Stimulated activated CD4-positive, alpha-beta T cell treated with anti-CD3 and anti-CD28 coated beads, Interleukin-1b, Interleukin-23, amount 100 ng/mL, for 1 hour (primary cell): ENCODE measurements around the gene PAPPA.

ENCODE experiments used
- DNase-seq, 2 donors: peaks; one replicate each; pipeline ENCODE4 v3.0.0-alpha.2; 2020; ENCODE audit warnings: low read depth in 2 of 2

Gene PAPPA

DNA sequence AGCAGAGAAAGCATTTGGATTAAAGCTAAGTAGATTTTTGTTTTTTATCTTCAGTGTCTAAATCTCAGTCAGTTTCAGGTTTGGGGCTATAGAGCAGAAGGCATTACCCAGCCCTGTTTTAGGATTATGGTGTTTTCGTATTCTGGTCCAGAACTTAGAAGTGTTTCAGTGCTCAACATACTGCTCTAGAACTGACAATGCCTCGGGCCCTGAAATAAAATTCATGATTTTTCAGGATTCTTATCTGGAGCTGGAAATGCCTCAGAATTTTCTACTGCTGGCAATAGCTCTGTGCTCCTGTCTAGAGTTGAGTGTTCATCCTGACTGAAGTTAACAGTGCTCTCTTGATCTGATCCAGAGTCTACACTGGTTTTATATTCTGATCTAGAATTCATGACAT, 163.9 kb downstream of the PAPPA start:
- DNase-seq, result no peak

DNA sequence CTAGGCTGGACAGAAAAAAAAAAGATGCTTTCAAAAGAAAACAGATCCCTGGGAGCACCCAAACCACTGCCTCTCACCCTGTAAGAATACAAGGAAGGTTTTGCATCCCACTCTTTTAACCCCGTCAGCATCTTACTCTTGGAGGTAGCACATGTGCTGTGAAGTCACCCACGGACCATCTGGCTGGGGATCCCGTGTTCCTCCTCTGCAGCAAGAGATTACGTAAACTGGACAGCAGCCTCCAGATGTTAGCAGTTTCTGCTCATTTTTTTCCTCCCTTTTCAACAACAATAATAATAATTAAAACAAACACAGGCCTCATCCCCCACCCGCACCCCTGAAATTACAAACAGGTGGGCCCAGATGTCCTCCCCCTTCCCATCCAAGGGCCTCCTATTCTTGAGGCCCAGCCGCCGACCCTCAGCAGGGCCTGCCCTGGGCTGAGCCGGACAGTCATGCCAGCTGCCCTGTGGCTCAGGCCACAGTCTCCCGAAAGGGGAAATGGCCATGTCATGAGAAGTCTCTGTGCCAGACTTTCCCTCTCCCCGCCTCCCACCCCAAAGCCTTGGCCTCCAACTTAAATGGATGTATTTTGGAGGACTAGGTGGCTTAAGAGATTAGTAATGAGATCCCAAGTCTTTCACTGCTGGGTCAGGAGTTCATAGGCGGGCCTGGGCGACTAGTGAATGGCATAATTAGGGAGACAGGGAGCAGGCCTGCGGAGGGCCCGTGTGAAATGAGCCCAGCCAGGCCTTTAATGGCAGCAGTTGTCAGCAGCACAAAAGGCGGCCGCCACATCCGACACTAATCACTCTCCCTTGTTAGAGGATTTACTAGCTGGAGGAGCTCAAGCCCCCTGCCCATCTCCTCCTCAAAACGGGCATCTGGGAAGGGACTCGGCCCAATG, 165.1 kb downstream of the PAPPA start:
- DNase-seq, result no peak

GRCh38 chr9:116319480-116319879, 165.9 kb downstream of the PAPPA start:
- no peak for DNase-seq

GRCh38 chr9:116320290-116320689, 166.7 kb downstream of the PAPPA start:
- DNase-seq, result no peak

GRCh38 chr9:116322521-116322920, 168.9 kb downstream of the PAPPA start:
- DNase-seq, result no peak

GRCh38 chr9:116323012-116323411, 169.4 kb downstream of the PAPPA start:
- no peak for DNase-seq

DNA sequence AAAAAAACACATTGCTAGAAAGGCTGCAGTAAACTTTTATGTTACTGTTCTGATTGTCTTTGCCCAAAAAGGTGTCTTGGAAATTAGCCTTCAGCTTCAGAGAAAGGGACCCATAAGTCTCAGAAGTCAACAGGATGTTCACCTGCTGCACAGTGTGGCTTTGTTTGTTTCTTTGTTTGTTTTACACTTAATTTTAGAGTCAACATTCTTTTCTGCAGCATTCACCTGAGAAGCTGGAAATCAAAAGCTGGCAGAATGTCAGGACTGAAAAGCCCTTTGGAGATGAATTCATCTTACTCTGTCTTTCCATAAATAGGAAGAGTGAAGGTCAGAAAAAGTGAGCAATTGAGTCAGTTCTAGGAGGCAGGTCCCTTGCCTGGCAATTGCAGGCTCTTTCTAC, 170.0 kb downstream of the PAPPA start:
- DNase-seq, result no peak

GRCh38 chr9:116325924-116326323, 172.3 kb downstream of the PAPPA start:
- no peak for DNase-seq

- no peak for DNase-seq
Observed at GRCh38 chr9:116327701-116328405, 174.3 kb downstream of the PAPPA start.

DNA sequence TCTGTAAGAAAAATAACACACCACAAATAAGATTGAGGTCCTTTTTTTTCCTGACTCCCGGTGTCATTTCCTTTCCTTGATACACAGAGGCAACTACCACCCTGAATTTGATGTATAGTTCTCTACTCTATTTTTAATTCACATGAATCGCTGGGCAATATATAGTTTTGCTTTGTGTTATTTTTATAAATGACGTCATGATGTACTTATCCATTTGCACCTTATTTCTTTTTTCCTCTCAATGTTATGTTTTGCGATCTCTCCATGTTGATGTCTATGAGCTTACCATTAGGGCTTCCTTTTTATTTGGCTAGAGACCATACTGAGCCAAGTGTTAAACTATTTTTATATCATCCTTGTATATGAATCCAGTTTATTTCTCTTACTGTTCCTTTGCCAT, 175.9 kb downstream of the PAPPA start:
- no peak for DNase-seq

GRCh38 chr9:116331241-116331640, 177.7 kb downstream of the PAPPA start:
- no peak for DNase-seq

DNA sequence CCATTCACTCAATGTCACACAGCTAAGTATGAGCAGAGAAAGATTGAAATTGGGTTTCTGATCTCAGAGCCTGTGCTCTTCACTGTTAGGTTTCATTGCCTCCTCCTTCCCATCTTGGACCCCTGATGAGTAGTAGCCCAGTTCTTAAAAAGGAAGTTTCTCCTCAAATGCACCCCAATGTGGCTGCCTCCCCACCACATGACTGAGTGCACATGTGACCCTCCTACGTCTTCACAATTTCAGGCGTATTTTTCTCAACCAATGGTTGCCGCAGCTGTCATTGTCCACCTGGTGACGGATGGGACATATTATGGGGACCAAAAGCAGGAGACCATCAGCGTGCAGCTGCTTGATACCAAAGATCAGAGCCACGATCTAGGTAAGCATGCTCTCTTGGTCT, 178.5 kb downstream of the PAPPA start:
- DNase-seq, result no peak

DNA sequence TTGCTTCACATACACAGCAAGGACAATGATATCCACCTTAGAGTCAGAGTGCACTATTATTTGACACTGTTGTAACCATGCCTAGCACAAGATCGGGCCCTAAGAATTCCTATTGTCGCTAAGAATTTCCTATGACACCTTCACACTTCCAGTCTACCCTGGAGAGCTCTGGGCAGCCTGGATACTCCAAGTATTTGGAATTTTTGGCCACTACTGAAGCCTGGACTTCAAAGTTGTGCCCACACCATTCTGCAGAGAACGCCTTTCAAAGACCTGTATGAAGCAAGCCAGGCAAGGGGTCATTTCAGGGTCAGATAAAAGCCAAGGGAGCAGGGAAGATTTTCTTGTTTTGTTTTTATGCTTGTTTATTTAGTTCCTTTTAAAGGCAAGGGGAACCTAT, 179.7 kb downstream of the PAPPA start:
- no peak for DNase-seq

DNA sequence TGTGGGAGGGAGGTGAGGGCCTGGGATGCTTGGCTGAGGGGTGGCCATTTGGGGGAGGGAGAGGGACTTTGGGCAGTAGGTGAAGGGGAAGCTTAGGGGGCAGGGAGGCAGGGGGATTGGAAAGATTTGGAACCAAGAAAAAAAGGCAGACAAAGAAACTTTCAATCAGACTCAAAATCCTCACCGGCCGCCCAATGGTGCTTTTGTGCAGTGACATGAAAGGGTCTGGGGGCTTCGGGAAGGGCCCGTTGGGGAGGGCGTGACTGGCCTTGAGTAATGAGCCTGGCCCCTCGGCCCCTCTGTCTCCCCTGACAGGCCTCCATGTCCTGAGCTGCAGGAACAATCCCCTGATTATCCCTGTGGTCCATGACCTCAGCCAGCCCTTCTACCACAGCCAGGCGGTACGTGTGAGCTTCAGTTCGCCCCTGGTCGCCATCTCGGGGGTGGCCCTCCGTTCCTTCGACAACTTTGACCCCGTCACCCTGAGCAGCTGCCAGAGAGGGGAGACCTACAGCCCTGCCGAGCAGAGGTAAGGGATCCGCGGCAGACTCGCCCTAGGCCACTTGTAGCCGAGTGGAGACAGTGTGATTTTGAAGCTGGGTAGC, 181.1 kb downstream of the PAPPA start:
- DNase-seq, result no peak

GRCh38 chr9:116335392-116335791, 181.8 kb downstream of the PAPPA start:
- DNase-seq, result no peak

GRCh38 chr9:116336133-116336862, 182.7 kb downstream of the PAPPA start:
- no peak for DNase-seq

- no peak for DNase-seq
Observed at GRCh38 chr9:116337015-116337414, 183.4 kb downstream of the PAPPA start.

GRCh38 chr9:116340270-116340669, 186.7 kb downstream of the PAPPA start:
- no peak for DNase-seq

DNA sequence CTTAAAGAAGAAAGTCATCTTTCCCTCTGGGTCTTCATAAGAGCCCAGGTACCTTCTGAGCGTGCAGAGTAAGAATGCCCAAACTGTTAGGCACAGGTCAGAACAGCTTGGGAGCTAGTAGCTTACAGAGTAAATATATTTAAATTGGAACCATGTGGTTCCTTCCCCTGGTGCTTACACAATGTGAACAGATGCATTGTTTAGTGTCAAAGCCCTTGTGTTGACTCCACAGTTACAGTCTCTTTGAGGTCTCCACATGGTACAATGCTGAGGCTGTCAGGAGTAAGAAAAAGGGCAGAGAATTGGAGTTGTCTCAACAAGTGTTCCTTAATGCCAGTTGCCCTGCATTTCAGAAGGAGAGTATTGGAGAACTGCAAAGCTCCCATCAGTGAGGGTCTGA, 188.5 kb downstream of the PAPPA start:
- DNase-seq, result no peak

DNA sequence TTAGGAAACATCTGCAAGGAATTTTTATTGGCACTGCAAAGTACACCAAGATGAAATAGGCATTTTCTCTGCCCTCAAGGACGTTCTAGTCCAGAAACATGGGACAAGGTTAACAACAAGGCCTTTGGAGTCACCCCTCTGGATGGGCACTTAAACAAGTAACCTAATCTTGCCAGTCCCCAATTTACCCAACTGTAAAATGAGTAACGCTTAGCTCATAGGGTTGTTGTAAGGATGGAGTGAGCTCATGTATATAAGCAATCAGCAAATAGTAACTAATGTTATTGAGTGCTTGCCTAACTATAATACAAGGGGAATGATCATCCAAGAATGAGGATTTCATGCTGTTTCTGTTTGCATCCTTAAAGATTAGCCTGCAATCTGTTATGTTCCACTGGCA, 189.3 kb downstream of the PAPPA start:
- DNase-seq, result no peak

GRCh38 chr9:116344416-116344815, 190.8 kb downstream of the PAPPA start:
- no peak for DNase-seq

GRCh38 chr9:116345393-116345792, 191.8 kb downstream of the PAPPA start:
- no peak for DNase-seq
